Activated T-helper 1 cell treated with anti-CD3 and anti-CD28 coated beads, Interleukin-12 subunit alpha, Interleukin-12 subunit beta, Interleukin-2, Interleukin-4 antibody, amounts not matched to agents 30 ng/mL and 10 ng/mL and 1 ng/mL, durations not matched to agents 14 hours and 24 hours and 36 hours (primary cell): Measurements from ENCODE around the gene CCDC71L. TPM values are rescaled to one million over a fixed set of nuclear protein-coding genes. Genes with fewer than 3 reads are reported as not detected.

ENCODE experiments used
- DNase-seq: peaks from one replicate; pipeline ENCODE4 v3.0.0; 2021; ENCODE audit warnings: low spot score
- H3K27ac Mint-ChIP-seq: one replicate; pipeline ENCODE4 v1.8.0; 2021; ENCODE audit warnings: mild to moderate bottlenecking, mixed read lengths
- H3K27me3 Mint-ChIP-seq: one replicate; pipeline ENCODE4 v1.8.0; 2022; ENCODE audit warnings: mild to moderate bottlenecking, moderate library complexity, mixed read lengths; ENCODE audit not compliant: insufficient read depth
- H3K36me3 Mint-ChIP-seq: one replicate; pipeline ENCODE4 v1.8.0; 2021; ENCODE audit warnings: low read depth, mixed read lengths
- H3K4me1 Mint-ChIP-seq: one replicate; pipeline ENCODE4 v1.8.0; 2021; ENCODE audit warnings: low read depth, mixed read lengths
- H3K4me3 Mint-ChIP-seq: one replicate; pipeline ENCODE4 v1.8.0; 2021; ENCODE audit warnings: mild to moderate bottlenecking, moderate library complexity, mixed read lengths
- H3K9me3 Mint-ChIP-seq: one replicate; pipeline ENCODE4 v1.8.0; 2021; ENCODE audit warnings: mixed read lengths
- intact Hi-C: fragments of 100-400 bp; cut with micrococcal nuclease; formaldehyde crosslinking; loops from one replicate; pipeline ENCODE4 v1.15.1; 2024
- total RNA-seq: library from RNA; stranded (reverse); gene quantifications from 2 replicates; pipeline ENCODE4 v1.2.3, GENCODE V29; 2022

CCDC71L gene
- total RNA-seq, 1 donor from 2014 or later = 17.9 TPM

GRCh38 chr7:106626376-106627164 is 34.4 kb downstream of the CCDC71L start:
- Mint-ChIP-seq H3K27ac (no peak overlapping the region), H3K27me3 (peaks cover 4% of the 10 kb centered on the region), H3K4me3 (no peak overlapping the region), H3K4me1 (no peaks in the 10 kb centered on the region), H3K36me3 (no peaks in the 10 kb centered on the region), H3K9me3 (peaks cover 1% of the 10 kb centered on the region)
- no peak for DNase-seq
- intact Hi-C loops = no loop called here

DNA sequence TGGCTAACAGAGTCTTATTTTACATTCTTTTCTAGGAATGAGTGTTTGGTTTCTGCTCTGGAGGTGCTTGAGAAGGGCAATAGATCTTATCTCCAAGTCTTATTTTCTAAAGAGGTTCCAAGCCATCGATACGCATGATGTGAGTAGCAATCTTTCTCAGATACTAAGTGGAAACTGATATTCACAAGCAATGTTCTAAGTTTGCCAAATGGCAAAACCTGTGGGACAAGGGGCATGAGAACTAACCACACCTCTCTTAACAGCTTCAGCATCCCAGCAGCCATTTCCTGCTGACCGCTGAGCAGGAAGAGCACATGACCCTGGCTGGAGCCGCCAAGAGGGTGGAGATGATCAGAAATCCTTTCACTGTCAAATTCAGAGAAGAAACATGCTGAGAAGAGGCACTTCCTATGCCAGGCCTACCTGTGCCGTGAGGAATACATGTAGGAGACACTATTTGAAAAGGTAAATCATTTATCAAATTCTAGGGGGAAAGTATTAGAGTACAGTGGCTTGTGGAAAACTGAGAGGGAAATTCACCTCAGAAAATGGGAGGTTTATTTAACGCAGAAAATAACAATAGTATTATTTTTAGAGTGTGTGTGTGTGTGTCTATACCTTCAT is 35.2 kb downstream of the CCDC71L start:
- peaks cover 4% of the 10 kb centered on the region for H3K9me3 Mint-ChIP-seq
- H3K36me3 Mint-ChIP-seq = no peaks in the 10 kb centered on the region
- H3K27ac Mint-ChIP-seq = no peak overlapping the region
- H3K27me3 Mint-ChIP-seq = peaks cover 4% of the 10 kb centered on the region
- no peak overlapping the region for H3K4me3 Mint-ChIP-seq
- intact Hi-C loops = no loop called here
- DNase-seq = no peak
- no peaks in the 10 kb centered on the region for H3K4me1 Mint-ChIP-seq

DNA sequence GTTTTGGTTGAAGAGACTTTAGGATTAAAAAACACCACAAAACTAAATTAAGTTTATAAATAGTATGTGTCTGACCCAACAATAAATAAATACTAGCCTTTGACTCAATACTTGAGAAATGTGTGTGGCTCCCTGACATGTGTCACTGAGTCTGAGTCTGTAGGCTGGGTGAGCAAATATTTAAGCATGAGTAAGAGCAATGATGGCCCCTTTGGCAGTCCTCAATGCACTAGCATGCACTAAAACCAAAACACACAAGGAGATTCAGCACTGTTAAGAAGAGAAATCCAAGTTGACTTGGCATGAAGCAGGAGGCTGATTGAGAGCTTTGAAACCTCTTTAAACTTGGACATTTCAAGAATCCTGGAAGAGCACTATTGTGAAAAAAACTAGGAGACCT is 37.1 kb downstream of the CCDC71L start:
- intact Hi-C loops = no loop called here
- no peaks in the 10 kb centered on the region for H3K36me3 Mint-ChIP-seq
- H3K27ac Mint-ChIP-seq = no peak overlapping the region
- DNase-seq = no peak
- no peak overlapping the region for H3K4me3 Mint-ChIP-seq
- peaks cover 4% of the 10 kb centered on the region for H3K9me3 Mint-ChIP-seq
- H3K4me1 Mint-ChIP-seq = no peaks in the 10 kb centered on the region
- peaks cover 4% of the 10 kb centered on the region for H3K27me3 Mint-ChIP-seq

DNA sequence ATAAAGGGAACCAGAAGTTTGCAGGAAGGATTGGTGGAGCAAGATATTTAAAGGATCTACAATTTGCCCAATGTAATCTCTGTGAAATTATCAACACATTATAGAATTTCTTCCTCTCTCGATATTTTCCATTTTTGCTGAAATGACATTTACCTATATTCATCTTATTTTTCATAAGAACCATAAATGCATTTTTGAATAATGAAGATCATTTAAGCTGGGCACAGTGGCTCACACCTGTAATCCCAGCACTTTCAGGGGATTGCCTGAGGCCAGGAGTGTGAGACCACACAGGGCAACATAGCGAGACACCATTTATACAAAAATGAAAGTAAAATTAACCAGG is 37.7 kb downstream of the CCDC71L start:
- peaks cover 4% of the 10 kb centered on the region for H3K27me3 Mint-ChIP-seq
- no peak overlapping the region for H3K27ac Mint-ChIP-seq
- intact Hi-C loops = no loop called here
- H3K4me1 Mint-ChIP-seq = no peaks in the 10 kb centered on the region
- DNase-seq = no peak
- no peaks in the 10 kb centered on the region for H3K36me3 Mint-ChIP-seq
- peaks cover 4% of the 10 kb centered on the region for H3K9me3 Mint-ChIP-seq
- no peak overlapping the region for H3K4me3 Mint-ChIP-seq

DNA sequence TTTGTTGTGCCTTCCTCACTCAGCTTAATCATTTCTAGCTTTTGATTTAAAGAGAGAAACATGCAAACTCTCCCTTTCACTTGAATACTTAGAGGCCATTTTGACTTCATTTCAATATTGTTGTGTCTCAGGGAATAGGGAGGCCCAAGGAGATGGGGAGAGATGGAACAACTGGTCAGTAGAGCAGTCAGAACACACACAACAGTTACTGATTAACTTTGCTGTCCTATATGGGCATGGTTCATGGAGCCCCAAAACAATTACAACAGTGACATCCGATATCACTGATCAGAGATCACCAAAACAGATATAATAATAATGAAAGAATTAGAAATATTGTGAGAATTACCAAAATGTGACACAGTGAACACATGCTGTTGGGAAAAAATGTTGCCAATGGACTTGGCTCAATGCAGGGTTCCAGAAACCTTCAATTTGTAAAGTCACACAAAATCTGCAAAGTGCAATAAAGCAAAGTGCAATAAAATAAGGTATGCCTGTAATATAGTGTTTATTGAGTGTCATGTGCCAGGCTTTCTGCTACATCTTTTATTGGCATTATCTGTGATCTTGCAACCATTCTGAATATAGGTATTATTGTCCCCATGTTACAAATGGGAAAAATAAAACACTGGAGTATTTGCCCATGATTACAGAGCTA is 38.2 kb downstream of the CCDC71L start:
- peaks cover 1% of the 10 kb centered on the region for H3K27me3 Mint-ChIP-seq
- intact Hi-C loops = no loop called here
- no peak for DNase-seq
- H3K27ac Mint-ChIP-seq = no peak overlapping the region
- H3K9me3 Mint-ChIP-seq = peaks cover 4% of the 10 kb centered on the region
- no peaks in the 10 kb centered on the region for H3K36me3 Mint-ChIP-seq
- H3K4me1 Mint-ChIP-seq = no peaks in the 10 kb centered on the region
- H3K4me3 Mint-ChIP-seq = no peak overlapping the region

DNA sequence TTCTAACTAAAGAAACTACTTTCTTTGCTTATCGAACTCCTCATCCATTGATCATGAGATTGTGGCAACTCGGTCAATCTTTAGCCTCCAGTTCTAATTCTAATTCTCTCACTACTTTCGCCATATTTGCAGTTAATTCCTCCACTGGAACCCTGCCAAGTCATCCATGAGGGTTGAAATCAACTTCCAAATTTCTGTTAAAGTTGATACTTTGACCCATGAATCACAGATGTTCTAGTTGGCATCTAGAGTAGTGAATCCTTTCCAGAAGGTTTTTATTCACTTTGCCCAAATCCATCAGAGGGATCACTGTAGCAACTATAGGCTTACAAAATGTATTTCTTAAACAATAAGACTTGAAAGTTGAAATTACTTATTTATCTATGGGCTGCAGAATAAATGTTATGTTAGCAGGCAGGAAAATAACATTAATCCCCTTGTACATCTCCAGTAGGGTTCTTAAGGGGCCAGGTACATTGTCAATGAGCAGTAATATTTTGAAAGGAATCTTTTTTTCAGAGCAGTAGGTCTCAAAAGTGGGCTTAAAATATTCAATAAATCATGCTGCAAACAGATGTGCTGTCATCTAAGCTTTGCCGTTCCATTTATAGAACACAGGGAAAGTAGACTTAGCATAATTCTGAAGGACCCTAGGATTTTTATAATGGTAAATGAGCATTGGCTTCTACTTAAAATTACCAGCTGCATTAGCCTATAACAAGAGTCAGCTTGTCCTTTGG is 39.4 kb downstream of the CCDC71L start:
- intact Hi-C loops = no loop called here
- H3K4me3 Mint-ChIP-seq = no peak overlapping the region

GRCh38 chr7:106620676-106621075 is 40.3 kb downstream of the CCDC71L start:
- intact Hi-C loops = no loop called here

More for the DNA sequence above, 39.4 kb downstream of the CCDC71L start:
- Mint-ChIP-seq H3K27ac (no peak overlapping the region), H3K27me3 (peaks cover 1% of the 10 kb centered on the region), H3K4me1 (no peaks in the 10 kb centered on the region), H3K9me3 (peaks cover 4% of the 10 kb centered on the region), H3K36me3 (no peaks in the 10 kb centered on the region)
- no peak for DNase-seq

GRCh38 chr7:106620034-106620433 is 40.9 kb downstream of the CCDC71L start:
- H3K4me1 Mint-ChIP-seq = no peaks in the 10 kb centered on the region
- H3K4me3 Mint-ChIP-seq = no peak overlapping the region
- H3K27me3 Mint-ChIP-seq = peaks cover 5% of the 10 kb centered on the region
- intact Hi-C loops = no loop called here
- no peaks in the 10 kb centered on the region for H3K36me3 Mint-ChIP-seq
- no peak for DNase-seq
- H3K27ac Mint-ChIP-seq = no peak overlapping the region
- H3K9me3 Mint-ChIP-seq = peaks cover 4% of the 10 kb centered on the region

More at GRCh38 chr7:106620676-106621075, 40.3 kb downstream of the CCDC71L start:
- DNase-seq = no peak
- peaks cover 5% of the 10 kb centered on the region for H3K27me3 Mint-ChIP-seq
- H3K9me3 Mint-ChIP-seq = peaks cover 4% of the 10 kb centered on the region
- H3K4me1 Mint-ChIP-seq = no peaks in the 10 kb centered on the region
- no peaks in the 10 kb centered on the region for H3K36me3 Mint-ChIP-seq
- H3K27ac Mint-ChIP-seq = no peak overlapping the region
- H3K4me3 Mint-ChIP-seq = no peak overlapping the region

DNA sequence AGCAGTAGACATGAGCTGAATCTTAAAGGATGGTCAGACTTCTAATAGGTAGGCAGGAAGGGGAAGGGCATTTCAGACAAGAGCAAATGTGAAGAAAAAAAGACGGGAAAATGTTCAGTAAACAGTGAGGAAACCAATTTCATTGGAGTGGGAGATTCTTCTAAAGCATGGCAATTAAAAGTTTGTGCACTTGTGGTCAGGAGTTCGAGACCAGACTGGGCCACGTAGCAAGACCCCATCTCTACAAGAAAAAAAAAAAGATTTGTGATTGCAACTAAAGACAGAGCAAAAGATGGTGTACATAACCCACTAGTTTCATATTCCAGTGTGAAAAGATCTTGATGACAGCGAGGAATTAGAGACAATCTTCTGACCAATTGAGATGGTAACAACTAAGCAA is 41.7 kb downstream of the CCDC71L start:
- DNase-seq = no peak
- intact Hi-C loops = no loop called here
- H3K4me3 Mint-ChIP-seq = no peak overlapping the region
- peaks cover 5% of the 10 kb centered on the region for H3K27me3 Mint-ChIP-seq
- peaks cover 4% of the 10 kb centered on the region for H3K9me3 Mint-ChIP-seq
- no peak overlapping the region for H3K27ac Mint-ChIP-seq
- no peaks in the 10 kb centered on the region for H3K4me1 Mint-ChIP-seq
- H3K36me3 Mint-ChIP-seq = no peaks in the 10 kb centered on the region

GRCh38 chr7:106618480-106618879 is 42.5 kb downstream of the CCDC71L start:
- H3K27ac Mint-ChIP-seq = no peak overlapping the region

GRCh38 chr7:106617860-106618259 is 43.1 kb downstream of the CCDC71L start:
- Mint-ChIP-seq H3K9me3 (peaks cover 4% of the 10 kb centered on the region), H3K27me3 (peaks cover 5% of the 10 kb centered on the region), H3K4me3 (no peak overlapping the region), H3K4me1 (no peaks in the 10 kb centered on the region), H3K36me3 (no peaks in the 10 kb centered on the region), H3K27ac (no peak overlapping the region)
- no peak for DNase-seq
- intact Hi-C loops = no loop called here

More at GRCh38 chr7:106618480-106618879, 42.5 kb downstream of the CCDC71L start:
- intact Hi-C loops = no loop called here
- no peak for DNase-seq
- Mint-ChIP-seq H3K9me3 (peaks cover 4% of the 10 kb centered on the region), H3K27me3 (peaks cover 5% of the 10 kb centered on the region), H3K4me3 (no peak overlapping the region), H3K4me1 (no peaks in the 10 kb centered on the region), H3K36me3 (no peaks in the 10 kb centered on the region)

DNA sequence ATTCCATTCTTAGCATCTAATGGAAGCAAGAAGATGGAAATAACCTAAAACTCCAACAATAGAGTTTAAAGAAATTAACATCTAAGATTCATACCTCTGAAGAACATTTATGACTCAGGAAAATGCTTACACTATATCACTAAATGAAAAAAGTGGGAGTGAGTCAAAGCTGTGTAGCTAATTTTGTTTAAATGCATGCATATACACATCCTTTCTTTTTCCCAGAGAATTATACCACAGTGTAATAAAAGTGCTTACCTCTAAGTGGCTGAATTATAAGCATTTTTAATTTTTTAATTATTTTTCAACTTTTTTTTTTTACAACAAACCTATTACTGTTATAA is 44.3 kb downstream of the CCDC71L start:
- DNase-seq = no peak
- Mint-ChIP-seq H3K4me1 (no peaks in the 10 kb centered on the region), H3K27me3 (peaks cover 4% of the 10 kb centered on the region), H3K36me3 (no peaks in the 10 kb centered on the region), H3K9me3 (peaks cover 4% of the 10 kb centered on the region), H3K4me3 (no peak overlapping the region), H3K27ac (no peak overlapping the region)
- intact Hi-C loops = no loop called here
